ENCODE measurements around the gene ATAD3B. TPM values are rescaled to one million over a fixed set of nuclear protein-coding genes. Genes with fewer than 3 reads are reported as not detected.
"Not testable (repeated sequence)": the region's sequence is repeated elsewhere in the genome, so short reads cannot be mapped to it uniquely, and the experiment has no call there.

The ATAD3B gene
- total and polyA plus RNA-seq, 5 donors: 5.6 to 11.4 (median 8.3) TPM

- H3K27ac ChIP-seq (ENCODE audit: low read length): peak overlapping the region; percentile 30
- H3K4me3 ChIP-seq (ENCODE audit: low read length); DNase-seq; H3K9me3 ChIP-seq (ENCODE audit: control insufficient read depth, low read length); intact Hi-C loops (cut with DNase I); H3K4me1 ChIP-seq (ENCODE audit: control insufficient read depth, insufficient read depth, low read length); ATAC-seq; H3K27me3 ChIP-seq (ENCODE audit: control insufficient read depth, insufficient read depth): not testable (repeated sequence)
- WGBS: 80% methylated on average over 5 of the region's 5 CpGs
Measured at GRCh38 chr1:1505801-1506200, 34.2 kb downstream of the ATAD3B start.

- H3K4me3 ChIP-seq (ENCODE audit: low read length): no peak overlapping the region
- H3K27ac ChIP-seq (ENCODE audit: low read length): no peak overlapping the region
- no peaks in the 10 kb centered on the region for H3K9me3 ChIP-seq (ENCODE audit: control insufficient read depth, low read length)
- WGBS: 93% methylated on average over 4 of the region's 4 CpGs
- no peaks in the 10 kb centered on the region for H3K27me3 ChIP-seq (ENCODE audit: control insufficient read depth, insufficient read depth)
- no peak for DNase-seq
- no peak for ATAC-seq
- intact Hi-C loops (cut with DNase I): no loop called here
- H3K4me1 ChIP-seq (ENCODE audit: control insufficient read depth, insufficient read depth, low read length): peaks cover 2% of the 10 kb centered on the region
Measured at GRCh38 chr1:1507305-1507704, 35.7 kb downstream of the ATAD3B start.

DNA sequence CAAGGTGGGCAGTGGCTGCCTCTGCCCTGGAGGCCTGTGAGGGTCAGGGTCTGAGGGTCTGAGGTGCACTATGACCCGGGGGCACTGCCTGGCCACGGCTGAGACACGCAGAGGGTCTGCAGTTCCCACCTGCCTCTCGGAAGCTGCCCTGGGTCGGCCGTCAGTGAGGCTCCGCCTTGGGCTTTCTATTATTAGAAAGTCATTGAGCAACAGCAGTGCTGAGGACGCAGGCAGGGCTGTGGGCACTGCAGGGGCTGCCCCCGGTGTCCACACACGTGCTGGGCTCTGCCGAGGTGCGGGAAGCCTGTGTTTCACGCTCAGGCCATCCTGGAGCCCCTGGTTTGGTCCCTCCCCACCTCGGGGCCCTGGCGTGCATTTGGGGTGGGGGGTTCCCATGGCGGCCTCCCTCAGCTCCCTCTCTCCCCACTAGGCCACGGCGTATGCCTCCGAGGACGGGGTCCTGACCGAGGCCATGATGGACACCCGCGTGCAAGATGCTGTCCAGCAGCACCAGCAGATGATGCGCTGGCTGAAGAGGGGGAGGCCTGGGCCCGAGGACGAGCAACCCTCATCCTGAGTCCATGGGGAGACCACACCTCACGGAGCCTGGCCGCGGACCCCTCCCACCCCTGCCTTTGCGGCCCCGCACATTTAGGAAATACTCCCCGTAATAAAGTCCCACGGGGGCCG is 37.4 kb downstream of the ATAD3B start:
- H3K4me3 ChIP-seq (ENCODE audit: low read length); H3K4me1 ChIP-seq (ENCODE audit: control insufficient read depth, insufficient read depth, low read length); intact Hi-C loops (cut with DNase I); H3K27me3 ChIP-seq (ENCODE audit: control insufficient read depth, insufficient read depth); H3K9me3 ChIP-seq (ENCODE audit: control insufficient read depth, low read length); H3K27ac ChIP-seq (ENCODE audit: low read length): not testable (repeated sequence)
- DNase-seq (peak in 2 of 3 donors; percentile 44 to 68), ATAC-seq (peak in 1 of 2 donors; percentile 13)
- 70% methylated on average over 32 of the region's 34 CpGs for WGBS

DNA sequence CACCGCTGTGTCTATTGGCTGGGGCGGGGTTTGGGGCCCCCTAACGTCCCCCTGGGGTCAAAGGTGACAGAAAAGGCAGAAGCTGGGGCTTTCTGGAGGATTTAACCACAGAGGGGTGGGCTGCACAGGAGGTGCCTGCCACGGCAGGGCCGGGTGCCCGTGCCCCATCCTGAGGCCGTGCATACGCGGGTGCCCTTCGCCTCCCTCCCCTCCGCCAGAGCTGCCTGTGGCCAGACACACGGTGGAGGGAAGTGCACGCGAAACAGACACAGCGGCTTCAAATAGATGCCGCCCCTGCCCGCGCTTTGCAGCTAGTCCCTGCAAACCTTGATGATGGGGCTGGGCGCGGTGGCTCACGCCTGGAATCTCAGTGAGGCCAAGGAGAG is 37.9 kb downstream of the ATAD3B start:
- H3K9me3 ChIP-seq (ENCODE audit: control insufficient read depth, low read length); H3K27ac ChIP-seq (ENCODE audit: low read length); H3K27me3 ChIP-seq (ENCODE audit: control insufficient read depth, insufficient read depth); ATAC-seq; H3K4me3 ChIP-seq (ENCODE audit: low read length); H3K4me1 ChIP-seq (ENCODE audit: control insufficient read depth, insufficient read depth, low read length); intact Hi-C loops (cut with DNase I): not testable (repeated sequence)
- peak in 2 of 3 donors; percentile 30 to 45 for DNase-seq
- 80% methylated on average over 17 of the region's 21 CpGs for WGBS

DNA sequence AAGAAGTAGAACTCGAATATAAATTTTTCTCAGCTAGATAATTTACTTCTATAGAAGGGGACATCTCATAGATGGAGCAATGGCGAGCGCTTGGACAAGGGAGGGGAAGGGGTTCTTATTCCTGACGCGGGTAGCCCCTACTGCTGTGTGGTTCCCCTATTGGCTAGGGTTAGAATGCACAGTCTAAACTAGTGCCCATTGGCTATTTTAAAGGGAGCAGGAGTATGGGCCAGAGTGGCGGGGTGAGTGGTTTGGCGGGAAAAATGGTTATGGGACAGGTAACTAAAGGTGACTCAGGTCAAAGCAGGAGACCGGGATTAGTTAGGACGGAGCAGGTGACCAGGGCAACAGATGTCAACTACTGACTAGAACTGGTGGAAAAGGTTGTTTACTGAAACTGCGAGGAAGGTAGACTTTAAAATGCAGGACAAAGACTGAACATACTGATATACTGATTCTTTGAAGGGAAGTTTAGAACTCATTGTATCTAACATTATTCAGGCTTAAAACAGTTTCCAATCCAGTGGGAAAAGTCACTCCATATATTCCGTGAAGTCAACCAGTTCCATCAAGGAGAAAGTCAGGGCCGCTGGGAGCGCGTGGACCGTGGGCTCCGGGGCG is 39.5 kb downstream of the ATAD3B start:
- peak overlapping the region; percentile 64 for H3K27ac ChIP-seq (ENCODE audit: low read length)
- H3K9me3 ChIP-seq (ENCODE audit: control insufficient read depth, low read length): no peaks in the 10 kb centered on the region
- H3K4me3 ChIP-seq (ENCODE audit: low read length): peak overlapping the region; percentile 56
- peaks cover 2% of the 10 kb centered on the region for H3K4me1 ChIP-seq (ENCODE audit: control insufficient read depth, insufficient read depth, low read length)
- no peak for ATAC-seq
- intact Hi-C loops (cut with DNase I): no loop called here
- WGBS: 14% methylated on average over 17 of the region's 17 CpGs
- no peaks in the 10 kb centered on the region for H3K27me3 ChIP-seq (ENCODE audit: control insufficient read depth, insufficient read depth)
- peak in 1 of 3 donors; percentile 11 for DNase-seq

DNA sequence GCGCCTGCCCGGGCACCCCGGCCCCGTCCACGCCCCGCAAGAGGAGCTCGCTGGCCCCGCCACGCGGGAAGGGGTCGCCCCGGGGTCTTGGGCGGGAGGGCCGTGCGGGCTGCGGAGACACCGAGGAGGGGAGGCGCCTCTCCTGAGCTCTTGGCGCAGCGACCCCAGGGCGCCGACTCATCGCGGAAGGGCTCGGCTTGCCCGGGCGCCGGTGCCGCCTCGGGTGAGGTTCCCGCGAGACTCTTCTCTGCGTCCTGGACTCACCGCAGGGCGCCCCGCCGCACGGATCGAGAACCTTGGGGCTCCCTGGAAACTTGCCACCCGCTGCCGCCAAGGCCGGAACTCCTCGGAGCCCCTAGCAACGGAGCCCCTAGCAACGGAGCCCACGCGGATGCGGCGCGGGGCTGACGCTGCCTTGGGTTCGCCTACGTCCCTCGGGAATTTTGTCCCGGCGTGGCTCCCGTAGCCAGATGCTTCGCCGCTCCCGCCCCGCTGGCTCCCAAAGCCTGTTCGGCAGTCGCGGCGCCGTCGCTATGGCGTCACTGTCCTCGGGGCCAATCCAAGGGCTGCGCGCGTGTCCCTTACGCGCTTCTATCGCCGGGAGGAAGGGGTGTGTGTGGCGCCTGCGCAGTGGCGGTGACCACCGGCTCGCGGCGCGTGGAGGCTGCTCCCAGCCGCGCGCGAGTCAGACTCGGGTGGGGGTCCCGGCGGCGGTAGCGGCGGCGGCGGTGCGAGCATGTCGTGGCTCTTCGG is 40.1 kb downstream of the ATAD3B start, which contains the start of gene ATAD3A:
ATAD3A (plus strand) TSS at position 630 of the 753 bp plus-strand sequence; CDS start at position 737, 107 bp downstream.
- intact Hi-C loops (cut with DNase I): no loop called here

GRCh38 chr1:1512425-1512824 is 40.9 kb downstream of the ATAD3B start:
- intact Hi-C loops (cut with DNase I): not testable (repeated sequence)

More for the DNA sequence above, 40.1 kb downstream of the ATAD3B start, which contains the start of gene ATAD3A:
- Histone ChIP-seq H3K4me1 (ENCODE audit: control insufficient read depth, insufficient read depth, low read length) (peaks cover 2% of the 10 kb centered on the region), H3K27ac (ENCODE audit: low read length) (peak within 1 kb of the TSS; percentile 64), H3K4me3 (ENCODE audit: low read length) (peak within 1 kb of the TSS; percentile 56), H3K9me3 (ENCODE audit: control insufficient read depth, low read length) (no peaks in the 10 kb centered on the region), H3K27me3 (ENCODE audit: control insufficient read depth, insufficient read depth) (no peaks in the 10 kb centered on the region)
- under 1% methylated on average over 99 of the region's 99 CpGs for WGBS
- peak; percentile 97 for ATAC-seq
- DNase-seq: peak; percentile 99 to 100 (median 100)

GRCh38 chr1:1513675-1514074 is 42.1 kb downstream of the ATAD3B start:
- H3K27ac ChIP-seq (ENCODE audit: low read length); H3K9me3 ChIP-seq (ENCODE audit: control insufficient read depth, low read length); intact Hi-C loops (cut with DNase I): not testable (repeated sequence)

More at GRCh38 chr1:1512425-1512824, 40.9 kb downstream of the ATAD3B start:
- peak overlapping the region; percentile 56 for H3K4me3 ChIP-seq (ENCODE audit: low read length)
- not testable (repeated sequence) for H3K4me1 ChIP-seq (ENCODE audit: control insufficient read depth, insufficient read depth, low read length); H3K27me3 ChIP-seq (ENCODE audit: control insufficient read depth, insufficient read depth); H3K27ac ChIP-seq (ENCODE audit: low read length); H3K9me3 ChIP-seq (ENCODE audit: control insufficient read depth, low read length); ATAC-seq
- DNase-seq: peak in 2 of 3 donors; percentile 53 to 63
- whole genome bisulfite sequencing: under 1% methylated on average over 45 of the region's 52 CpGs

GRCh38 chr1:1514376-1514775 is 42.8 kb downstream of the ATAD3B start:
- H3K4me1 ChIP-seq (ENCODE audit: control insufficient read depth, insufficient read depth, low read length); H3K9me3 ChIP-seq (ENCODE audit: control insufficient read depth, low read length); H3K27ac ChIP-seq (ENCODE audit: low read length); intact Hi-C loops (cut with DNase I); H3K27me3 ChIP-seq (ENCODE audit: control insufficient read depth, insufficient read depth); ATAC-seq; H3K4me3 ChIP-seq (ENCODE audit: low read length): not testable (repeated sequence)
- WGBS: 74% methylated on average over 14 of the region's 16 CpGs
- DNase-seq: peak in 1 of 3 donors; percentile 29

More at GRCh38 chr1:1513675-1514074, 42.1 kb downstream of the ATAD3B start:
- H3K4me3 ChIP-seq (ENCODE audit: low read length); ATAC-seq; H3K27me3 ChIP-seq (ENCODE audit: control insufficient read depth, insufficient read depth); H3K4me1 ChIP-seq (ENCODE audit: control insufficient read depth, insufficient read depth, low read length): not testable (repeated sequence)
- 82% methylated on average over 16 of the region's 18 CpGs for WGBS
- peak in 1 of 3 donors; percentile 20 for DNase-seq

- peak in 2 of 3 donors; percentile 5 to 53 for DNase-seq
- H3K9me3 ChIP-seq (ENCODE audit: control insufficient read depth, low read length); H3K4me3 ChIP-seq (ENCODE audit: low read length); ATAC-seq; H3K27ac ChIP-seq (ENCODE audit: low read length); H3K27me3 ChIP-seq (ENCODE audit: control insufficient read depth, insufficient read depth); intact Hi-C loops (cut with DNase I); H3K4me1 ChIP-seq (ENCODE audit: control insufficient read depth, insufficient read depth, low read length): not testable (repeated sequence)
- 96% methylated on average over 14 of the region's 14 CpGs for WGBS
Measured at GRCh38 chr1:1516923-1517322, 45.4 kb downstream of the ATAD3B start.

Data from right cardiac atrium (tissue), 5 donors.